ENCODE measurements around the gene TEKTIP1. TPM values are rescaled to one million over a fixed set of nuclear protein-coding genes. Genes with fewer than 3 reads are reported as not detected.
"Not testable (repeated sequence)": the region's sequence is repeated elsewhere in the genome, so short reads cannot be mapped to it uniquely, and the experiment has no call there.

TEKTIP1 gene
- total RNA-seq, 4 donors from 2014 or later = 1.2 to 3.3 (median 1.9) TPM; not detected in 1

DNA sequence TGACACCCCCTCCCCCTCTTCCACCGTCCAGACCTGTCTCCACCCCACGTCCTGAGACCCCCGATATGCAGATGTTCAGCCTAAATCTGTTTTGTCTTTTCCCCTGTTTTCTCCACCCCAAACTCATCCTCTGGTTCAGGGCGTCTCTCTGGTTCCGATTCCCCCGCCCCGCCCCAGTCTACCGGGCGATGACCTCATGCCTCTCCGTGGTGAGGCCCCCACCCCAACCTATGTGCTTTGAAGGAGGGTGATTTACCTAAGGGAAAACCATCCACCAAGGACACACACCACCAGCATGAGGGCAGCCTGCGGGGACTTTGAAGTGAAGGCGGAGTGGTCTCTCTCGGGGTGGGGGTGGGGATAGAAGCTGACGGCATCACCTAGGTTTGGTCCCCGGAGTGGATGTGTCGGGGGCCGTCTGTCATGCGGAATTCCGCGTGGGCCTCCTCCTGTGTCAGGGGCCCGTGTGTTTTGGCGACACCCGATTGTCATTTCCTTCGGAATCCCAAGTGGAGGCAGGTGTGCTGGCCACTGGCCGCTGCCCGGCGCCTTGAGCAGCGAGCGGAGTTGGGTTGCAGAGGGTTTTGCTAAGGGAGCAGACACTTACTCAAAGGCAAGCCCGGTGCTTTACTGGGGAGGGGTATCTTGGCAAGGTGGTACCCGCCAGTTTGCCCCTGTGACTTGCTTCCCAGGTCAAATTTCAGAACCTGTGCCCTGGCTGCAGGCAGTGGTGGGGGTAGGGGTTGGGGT lies 31.4 kb upstream of the TEKTIP1 start:
- intact Hi-C loops (cut with DNase I) = no loop called here
- Histone ChIP-seq H3K4me1 (peaks cover 8 to 15% of the 10 kb centered on the region in 2 donors), H3K4me3 (replicated peaks in 1 of 3) (peak overlapping the region; percentile 24 to 98 (median 73)), H3K36me3 (no peaks in the 10 kb centered on the region), H3K27ac (peak overlapping the region in 1 of 3 donors; percentile 12), H3K9me3 (no peaks in the 10 kb centered on the region), H3K27me3 (no peaks in the 10 kb centered on the region)
- no peak for TF ChIP-seq POLR2A (IDR thresholded peaks at IDR 0.05)
- TF ChIP-seq, protein P1, sequence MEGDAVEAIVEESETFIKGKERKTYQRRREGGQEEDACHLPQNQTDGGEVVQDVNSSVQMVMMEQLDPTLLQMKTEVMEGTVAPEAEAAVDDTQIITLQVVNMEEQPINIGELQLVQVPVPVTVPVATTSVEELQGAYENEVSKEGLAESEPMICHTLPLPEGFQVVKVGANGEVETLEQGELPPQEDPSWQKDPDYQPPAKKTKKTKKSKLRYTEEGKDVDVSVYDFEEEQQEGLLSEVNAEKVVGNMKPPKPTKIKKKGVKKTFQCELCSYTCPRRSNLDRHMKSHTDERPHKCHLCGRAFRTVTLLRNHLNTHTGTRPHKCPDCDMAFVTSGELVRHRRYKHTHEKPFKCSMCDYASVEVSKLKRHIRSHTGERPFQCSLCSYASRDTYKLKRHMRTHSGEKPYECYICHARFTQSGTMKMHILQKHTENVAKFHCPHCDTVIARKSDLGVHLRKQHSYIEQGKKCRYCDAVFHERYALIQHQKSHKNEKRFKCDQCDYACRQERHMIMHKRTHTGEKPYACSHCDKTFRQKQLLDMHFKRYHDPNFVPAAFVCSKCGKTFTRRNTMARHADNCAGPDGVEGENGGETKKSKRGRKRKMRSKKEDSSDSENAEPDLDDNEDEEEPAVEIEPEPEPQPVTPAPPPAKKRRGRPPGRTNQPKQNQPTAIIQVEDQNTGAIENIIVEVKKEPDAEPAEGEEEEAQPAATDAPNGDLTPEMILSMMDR (IDR thresholded peaks at IDR 0.05) = no peak
- WGBS, 2 donors = 22 to 24% methylated on average over 20 to 24 of the region's 31 CpGs
- peak; percentile 44 to 48 for DNase-seq

DNA sequence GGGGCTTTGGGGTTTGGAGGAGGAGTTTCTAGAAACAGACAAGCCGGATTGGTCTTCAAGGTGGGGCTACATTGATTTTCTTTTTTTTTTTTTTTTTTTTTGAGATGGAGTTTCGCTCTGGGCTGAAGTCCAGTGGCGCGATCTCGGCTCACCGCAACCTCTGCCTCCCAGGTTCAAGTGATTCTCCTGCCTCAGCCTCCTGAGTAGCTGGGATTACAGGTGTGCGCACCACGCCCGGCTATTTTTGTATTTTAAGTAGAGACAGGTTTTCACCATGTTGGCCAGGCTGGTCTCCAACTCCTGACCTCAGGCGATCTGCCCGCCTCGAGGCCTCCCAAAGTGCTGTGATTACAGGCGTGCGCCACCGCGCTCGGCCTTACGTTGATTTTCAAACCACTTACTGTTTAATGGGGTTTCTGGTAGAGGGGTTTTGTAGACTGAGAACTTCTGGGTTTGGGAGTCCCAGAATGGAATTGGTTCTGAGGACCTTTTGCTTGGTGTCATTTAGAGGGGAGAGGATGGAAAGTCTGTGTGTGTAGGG lies 30.8 kb upstream of the TEKTIP1 start:
- H3K4me1 ChIP-seq = peaks cover 8 to 15% of the 10 kb centered on the region in 2 donors
- 93 to 95% methylated on average over 18 of the region's 18 CpGs for WGBS, 2 donors
- DNase-seq; H3K27me3 ChIP-seq; H3K36me3 ChIP-seq; intact Hi-C loops (cut with DNase I); H3K9me3 ChIP-seq; H3K27ac ChIP-seq; H3K4me3 ChIP-seq (replicated peaks in 1 of 3): not testable (repeated sequence)

DNA sequence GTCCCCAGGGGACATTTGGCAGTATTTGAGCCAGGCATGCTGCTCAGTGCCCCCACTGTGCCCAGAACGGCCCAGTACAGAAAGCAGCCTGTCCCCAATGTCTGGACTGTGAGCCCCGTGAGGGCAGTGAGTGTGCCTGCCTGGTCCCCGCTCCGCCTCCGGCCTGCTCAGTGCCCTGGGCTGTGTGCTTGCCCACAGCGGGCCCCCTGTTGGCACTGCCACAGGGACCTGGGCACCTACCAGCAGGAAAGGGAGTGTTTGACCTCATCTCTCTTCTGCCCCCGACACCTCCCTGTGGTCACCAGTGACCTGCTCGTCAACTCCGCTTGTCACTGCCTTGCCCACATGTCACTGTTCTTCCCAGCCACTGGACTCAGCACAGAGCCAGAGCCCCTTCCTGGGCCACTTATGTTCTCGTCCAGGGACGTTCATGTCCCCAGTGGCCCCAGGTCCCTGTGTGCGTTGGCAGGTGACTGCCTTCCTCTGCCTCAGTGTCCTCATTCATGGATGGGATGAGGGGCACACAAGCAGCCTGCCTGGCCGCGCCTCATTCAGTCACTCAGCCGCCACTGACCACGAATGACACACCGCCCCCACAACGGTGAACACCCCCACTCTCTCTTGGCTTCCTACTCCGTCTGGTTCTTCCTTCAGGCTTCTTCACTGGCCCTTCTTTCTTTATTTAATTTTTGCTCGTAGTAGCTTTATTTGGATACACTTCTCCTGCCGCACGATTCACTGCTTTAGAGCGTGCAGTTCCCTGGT lies 30.0 kb upstream of the TEKTIP1 start:
- H3K4me3 ChIP-seq (replicated peaks in 1 of 3) = no peak overlapping the region
- TF ChIP-seq POLR2A (IDR thresholded peaks at IDR 0.05) = no peak
- TF ChIP-seq, protein P1 (IDR thresholded peaks at IDR 0.05) = no peak
- intact Hi-C loops (cut with DNase I) = no loop called here
- 92 to 93% methylated on average over 17 to 23 of the region's 23 CpGs for WGBS, 2 donors
- H3K4me1 ChIP-seq = peaks cover 8 to 15% of the 10 kb centered on the region in 2 donors
- no peak overlapping the region for H3K27ac ChIP-seq
- no peaks in the 10 kb centered on the region for H3K9me3 ChIP-seq
- no peaks in the 10 kb centered on the region for H3K27me3 ChIP-seq
- no peaks in the 10 kb centered on the region for H3K36me3 ChIP-seq
- no peak for DNase-seq

DNA sequence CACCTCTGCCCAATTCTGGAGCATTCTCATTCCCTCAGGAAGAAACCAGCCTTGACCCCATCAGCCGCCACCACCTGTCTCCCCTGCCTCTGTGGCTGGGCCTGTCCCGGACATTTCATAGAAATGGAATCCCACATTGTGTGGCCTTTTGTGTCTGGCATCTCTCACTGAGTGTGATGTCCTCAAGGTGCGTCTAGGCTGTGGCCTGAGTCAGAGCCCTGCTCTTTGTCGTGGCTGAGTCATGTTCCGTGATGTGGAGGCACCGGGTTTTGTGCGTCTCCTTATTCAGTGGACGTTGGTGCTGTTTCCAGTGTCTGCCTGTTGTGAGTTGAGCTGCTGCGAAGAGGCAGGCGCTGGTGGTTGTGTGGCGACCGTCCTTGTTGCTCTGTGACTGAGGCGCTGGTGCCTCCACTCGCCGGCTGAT lies 29.4 kb upstream of the TEKTIP1 start:
- Histone ChIP-seq H3K9me3 (no peaks in the 10 kb centered on the region), H3K4me1 (peaks cover 8 to 15% of the 10 kb centered on the region in 2 donors), H3K27me3 (no peaks in the 10 kb centered on the region), H3K4me3 (replicated peaks in 1 of 3) (no peak overlapping the region), H3K36me3 (no peaks in the 10 kb centered on the region), H3K27ac (no peak overlapping the region)
- TF ChIP-seq POLR2A (IDR thresholded peaks at IDR 0.05) = no peak
- TF ChIP-seq, protein P1 (IDR thresholded peaks at IDR 0.05) = no peak
- intact Hi-C loops (cut with DNase I) = no loop called here
- no peak for DNase-seq
- 92 to 94% methylated on average over 15 of the region's 15 CpGs for WGBS, 2 donors

DNA sequence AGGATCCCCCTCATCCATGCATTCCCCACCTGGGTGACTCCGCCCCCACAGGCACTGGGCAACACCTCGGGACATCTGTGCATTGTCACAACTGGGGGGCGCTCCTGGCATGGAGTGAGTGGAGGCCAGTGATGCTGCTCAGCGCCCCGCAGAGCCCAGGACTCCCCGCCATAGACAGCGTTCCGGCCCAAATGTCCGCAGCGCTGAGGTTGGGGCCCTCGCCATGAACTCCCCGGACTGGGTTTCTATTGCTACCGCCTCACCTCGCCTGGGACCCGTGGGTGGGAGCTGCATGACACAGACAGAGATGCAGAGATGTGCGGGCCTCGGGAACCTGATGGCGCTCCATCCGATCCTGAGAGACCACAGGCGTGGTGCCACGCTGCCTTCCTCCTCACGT lies 28.2 kb upstream of the TEKTIP1 start:
- H3K36me3 ChIP-seq = no peaks in the 10 kb centered on the region
- H3K4me3 ChIP-seq (replicated peaks in 1 of 3) = no peak overlapping the region
- TF ChIP-seq, protein P1 (IDR thresholded peaks at IDR 0.05) = no peak
- TF ChIP-seq POLR2A (IDR thresholded peaks at IDR 0.05) = no peak
- 86 to 91% methylated on average over 7 to 21 of the region's 22 CpGs for WGBS, 2 donors
- no peaks in the 10 kb centered on the region for H3K27me3 ChIP-seq
- peaks cover 8 to 10% of the 10 kb centered on the region in 2 donors for H3K4me1 ChIP-seq
- intact Hi-C loops (cut with DNase I) = no loop called here
- H3K27ac ChIP-seq = no peak overlapping the region
- no peaks in the 10 kb centered on the region for H3K9me3 ChIP-seq
- DNase-seq = no peak
